ENCODE results near the gene ST6GALNAC1. TPM values are rescaled to one million over a fixed set of nuclear protein-coding genes. Genes with fewer than 3 reads are reported as not detected.
"Not testable (repeated sequence)": the region's sequence is repeated elsewhere in the genome, so short reads cannot be mapped to it uniquely, and the experiment has no call there.

The ST6GALNAC1 gene
- total and polyA plus RNA-seq, 4 donors = 13.9 to 24.9 (median 20.9) TPM

- no peak overlapping the region for H3K9ac ChIP-seq (ENCODE audit: insufficient read depth in 1 of 2, low read length in 2 of 2)
- no peaks in the 10 kb centered on the region for H3K27me3 ChIP-seq (ENCODE audit: control insufficient read depth in 3 of 3, insufficient read depth in 3 of 3, low read length in 2 of 3)
- ATAC-seq (ENCODE audit: insufficient read depth, low FRiP score) (no peak), DNase-seq (no peak)
- no peaks in the 10 kb centered on the region for H3K36me3 ChIP-seq (ENCODE audit: control insufficient read depth in 4 of 4, insufficient read depth in 4 of 4, low read length in 4 of 4)
- H3K27ac ChIP-seq (ENCODE audit: low read depth in 1 of 2, low read length in 1 of 2) = no peak overlapping the region
- 92 to 97% methylated on average over 10 of the region's 10 CpGs for WGBS, 2 donors
- TF ChIP-seq CTCF (IDR thresholded peaks at IDR 0.05; ENCODE audit: control extremely low read depth, extremely low read depth) = no peak
- H3K4me1 ChIP-seq (ENCODE audit: control insufficient read depth in 5 of 5, insufficient read depth in 5 of 5, low read length in 5 of 5) = peaks cover 0 to 15% (median 0%) of the 10 kb centered on the region in 5 donors
- H3K4me3 ChIP-seq = no peak overlapping the region
- H3K9me3 ChIP-seq (ENCODE audit: control insufficient read depth in 4 of 4, insufficient read depth in 3 of 4, low read length in 3 of 4) = no peaks in the 10 kb centered on the region
Observed at GRCh38 chr17:76638263-76638662, 5.3 kb downstream of the ST6GALNAC1 start.

- ATAC-seq (ENCODE audit: insufficient read depth, low FRiP score) = not testable (repeated sequence)
Observed at GRCh38 chr17:76636486-76637206, 6.9 kb downstream of the ST6GALNAC1 start.

GRCh38 chr17:76635659-76636360 is 7.7 kb downstream of the ST6GALNAC1 start:
- H3K27ac ChIP-seq (ENCODE audit: low read depth in 1 of 2, low read length in 1 of 2) = no peak overlapping the region
- H3K36me3 ChIP-seq (ENCODE audit: control insufficient read depth in 4 of 4, insufficient read depth in 4 of 4, low read length in 4 of 4) = no peaks in the 10 kb centered on the region
- H3K9me3 ChIP-seq (ENCODE audit: control insufficient read depth in 4 of 4, insufficient read depth in 3 of 4, low read length in 3 of 4) = no peaks in the 10 kb centered on the region
- no peak for TF ChIP-seq CTCF (IDR thresholded peaks at IDR 0.05; ENCODE audit: control extremely low read depth, extremely low read depth)
- 88 to 92% methylated on average over 8 of the region's 8 CpGs for WGBS, 2 donors
- H3K27me3 ChIP-seq (ENCODE audit: control insufficient read depth in 3 of 3, insufficient read depth in 3 of 3, low read length in 2 of 3) = no peaks in the 10 kb centered on the region
- H3K4me1 ChIP-seq (ENCODE audit: control insufficient read depth in 5 of 5, insufficient read depth in 5 of 5, low read length in 5 of 5) = peaks cover 0 to 25% (median 0%) of the 10 kb centered on the region in 5 donors
- no peak overlapping the region for H3K4me3 ChIP-seq
- DNase-seq (no peak), ATAC-seq (ENCODE audit: insufficient read depth, low FRiP score) (no peak)
- H3K9ac ChIP-seq (ENCODE audit: insufficient read depth in 1 of 2, low read length in 2 of 2) = no peak overlapping the region

More at GRCh38 chr17:76636486-76637206, 6.9 kb downstream of the ST6GALNAC1 start:
- not testable (repeated sequence) for H3K36me3 ChIP-seq (ENCODE audit: control insufficient read depth in 4 of 4, insufficient read depth in 4 of 4, low read length in 4 of 4); H3K27ac ChIP-seq (ENCODE audit: low read depth in 1 of 2, low read length in 1 of 2); H3K9ac ChIP-seq (ENCODE audit: insufficient read depth in 1 of 2, low read length in 2 of 2); H3K27me3 ChIP-seq (ENCODE audit: control insufficient read depth in 3 of 3, insufficient read depth in 3 of 3, low read length in 2 of 3); H3K9me3 ChIP-seq (ENCODE audit: control insufficient read depth in 4 of 4, insufficient read depth in 3 of 4, low read length in 3 of 4); H3K4me3 ChIP-seq
- 81 to 85% methylated on average over 21 to 22 of the region's 27 CpGs for WGBS, 2 donors
- H3K4me1 ChIP-seq (ENCODE audit: control insufficient read depth in 5 of 5, insufficient read depth in 5 of 5, low read length in 5 of 5) = peaks cover 0 to 22% (median 0%) of the 10 kb centered on the region in 5 donors
- DNase-seq = peak in 1 of 3 donors; percentile 25

- no peak for DNase-seq
- H3K9me3 ChIP-seq (ENCODE audit: control insufficient read depth in 4 of 4, insufficient read depth in 3 of 4, low read length in 3 of 4) = no peaks in the 10 kb centered on the region
- ATAC-seq (ENCODE audit: insufficient read depth, low FRiP score) = no peak
- WGBS, 2 donors = 94 to 95% methylated on average over 5 of the region's 5 CpGs
- H3K36me3 ChIP-seq (ENCODE audit: control insufficient read depth in 4 of 4, insufficient read depth in 4 of 4, low read length in 4 of 4) = no peaks in the 10 kb centered on the region
- no peak overlapping the region for H3K27ac ChIP-seq (ENCODE audit: low read depth in 1 of 2, low read length in 1 of 2)
- no peak for TF ChIP-seq CTCF (IDR thresholded peaks at IDR 0.05; ENCODE audit: control extremely low read depth, extremely low read depth)
- no peak overlapping the region for H3K4me3 ChIP-seq
- peaks cover 0 to 24% (median 0%) of the 10 kb centered on the region in 5 donors for H3K4me1 ChIP-seq (ENCODE audit: control insufficient read depth in 5 of 5, insufficient read depth in 5 of 5, low read length in 5 of 5)
- no peaks in the 10 kb centered on the region for H3K27me3 ChIP-seq (ENCODE audit: control insufficient read depth in 3 of 3, insufficient read depth in 3 of 3, low read length in 2 of 3)
- no peak overlapping the region for H3K9ac ChIP-seq (ENCODE audit: insufficient read depth in 1 of 2, low read length in 2 of 2)
Observed at GRCh38 chr17:76635039-76635438, 8.5 kb downstream of the ST6GALNAC1 start.
